Retinal pigment epithelial cell (primary cell): ENCODE measurements around the gene URB2.

Source experiments
- DNase-seq: peaks from one replicate; pipeline ENCODE4 v3.0.0-alpha.2; 2010; ENCODE audit warnings: low read depth
- H3K4me3 ChIP-seq: 2 replicates; pipeline ENCODE4 v1.5.1; 2011; ENCODE audit warnings: mild to moderate bottlenecking, low read length, control low read depth, moderate library complexity
- CTCF ChIP-seq: conservative IDR thresholded peaks from 2 replicates; pipeline ENCODE4 v1.5.1; 2011; ENCODE audit warnings: low read depth, low read length, control low read depth, inconsistent platforms

URB2 gene

GRCh38 chr1:229671310-229671709 lies 45.3 kb downstream of the URB2 start:
- no peak overlapping the region for H3K4me3 ChIP-seq
- no peak for DNase-seq
- no peak for TF ChIP-seq CTCF

GRCh38 chr1:229672246-229672645 lies 46.2 kb downstream of the URB2 start:
- H3K4me3 ChIP-seq, result no peak overlapping the region
- no peak for DNase-seq
- TF ChIP-seq CTCF, result no peak

GRCh38 chr1:229674042-229674441 lies 48.0 kb downstream of the URB2 start:
- no peak for TF ChIP-seq CTCF
- DNase-seq, result no peak
- no peak overlapping the region for H3K4me3 ChIP-seq

- DNase-seq, result no peak
- no peak for TF ChIP-seq CTCF
Measured at GRCh38 chr1:229675396-229675795, 49.3 kb downstream of the URB2 start.

GRCh38 chr1:229685149-229685548 lies 59.1 kb downstream of the URB2 start:
- H3K4me3 ChIP-seq, result no peak overlapping the region
- TF ChIP-seq CTCF, result no peak
- DNase-seq, result no peak

More at GRCh38 chr1:229675396-229675795, 49.3 kb downstream of the URB2 start:
- no peak overlapping the region for H3K4me3 ChIP-seq

- TF ChIP-seq CTCF, result no peak
- H3K4me3 ChIP-seq, result no peak overlapping the region
- DNase-seq, result no peak
Measured at GRCh38 chr1:229689273-229689672, 63.2 kb downstream of the URB2 start.

- TF ChIP-seq CTCF, result no peak
- no peak overlapping the region for H3K4me3 ChIP-seq
- no peak for DNase-seq
Measured at GRCh38 chr1:229689904-229690303, 63.9 kb downstream of the URB2 start.
